Spinal cord (tissue), 10 donors: ENCODE data around the gene HS3ST3B1. TPM values are rescaled to one million over a fixed set of nuclear protein-coding genes. Genes with fewer than 3 reads are reported as not detected.
A peak's percentile ranks its signal among the peaks of the same experiment; 100 is the strongest.

Experiments
- DNase-seq, 6 donors: peaks; one replicate each; pipeline versions ENCODE4 v3.0.0 to v3.0.0-alpha.2; 2013 to 2015; ENCODE audit warnings: low spot score in 6 of 6, low read depth in 4 of 6
- H3K27ac ChIP-seq: one replicate; pipeline ENCODE4 v1.5.1; 2013; ENCODE audit warnings: low read depth, low read length, control low read depth
- H3K27me3 ChIP-seq: one replicate; pipeline ENCODE4 v1.6.1; 2013; ENCODE audit warnings: low read length; ENCODE audit not compliant: control insufficient read depth, insufficient read depth
- H3K36me3 ChIP-seq: one replicate; pipeline ENCODE4 v1.6.1; 2013; ENCODE audit warnings: low read length; ENCODE audit not compliant: control insufficient read depth, insufficient read depth
- H3K4me1 ChIP-seq: one replicate; pipeline ENCODE4 v1.6.1; 2013; ENCODE audit warnings: low read length; ENCODE audit not compliant: control insufficient read depth, insufficient read depth
- H3K4me3 ChIP-seq: one replicate; pipeline ENCODE4 v1.5.1; 2013; ENCODE audit warnings: low read depth, low read length, control low read depth
- H3K9me3 ChIP-seq: one replicate; pipeline ENCODE4 v1.6.1; 2013; ENCODE audit warnings: low read length; ENCODE audit not compliant: control insufficient read depth, insufficient read depth
- WGBS: methylation state at CpG from one replicate; pipeline ENCODE4 v1.1.5; 2013; ENCODE audit warnings: missing lambda C conversion rate; ENCODE audit not compliant: insufficient coverage; 5-methylcytosine and 5-hydroxymethylcytosine counted together
- polyA plus RNA-seq, 2 donors: library from polyadenylated mRNA; unstranded; fragments of 120-200 nt; gene quantifications; one replicate each; pipeline ENCODE4 v1.2.1, GENCODE V29; 2013; ENCODE audit not compliant: insufficient read length in 2 of 2
- total RNA-seq, 2 donors: library from RNA; depleted of rRNA in 1 of 2; stranded (reverse); fragments of 120-200 nt in 1 of 2; fragments of >200 nt in 1 of 2; gene quantifications; one replicate each; pipeline versions ENCODE4 v1.2.3 to v1.2.4, GENCODE V29; 2013 to 2014
- donor health status: healthy.

Gene HS3ST3B1
- total and polyA plus RNA-seq, 4 donors = 3.9 to 9.0 (median 7.5) TPM

DNA sequence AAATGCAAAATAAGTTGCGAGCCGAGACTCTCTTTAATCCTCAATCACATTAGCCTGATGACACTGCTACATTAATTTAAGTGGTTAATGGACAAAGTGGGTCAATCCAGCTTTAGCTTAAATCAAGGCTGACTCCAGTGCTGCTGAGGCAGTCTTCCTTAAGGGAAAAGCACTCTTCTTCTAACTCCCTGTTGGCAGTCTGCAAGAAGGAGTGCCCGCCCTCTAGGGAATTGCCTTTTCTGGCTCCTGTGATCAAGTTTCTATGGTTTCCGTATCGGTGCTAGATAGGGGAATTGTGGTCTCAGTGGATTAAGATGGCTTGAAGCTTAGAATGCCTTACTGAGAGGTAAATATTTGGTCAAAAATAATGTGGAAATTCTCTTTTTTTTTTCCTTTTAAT is 41.0 kb downstream of the HS3ST3B1 start:
- H3K27me3 ChIP-seq = no peaks in the 10 kb centered on the region
- DNase-seq = peak in 2 of 6 donors; percentile 44 to 62
- WGBS = 19% methylated on average over 3 of the region's 5 CpGs
- no peaks in the 10 kb centered on the region for H3K9me3 ChIP-seq
- H3K4me3 ChIP-seq = no peak overlapping the region
- H3K4me1 ChIP-seq = peaks cover 9% of the 10 kb centered on the region
- no peak overlapping the region for H3K27ac ChIP-seq
- H3K36me3 ChIP-seq = no peaks in the 10 kb centered on the region

DNA sequence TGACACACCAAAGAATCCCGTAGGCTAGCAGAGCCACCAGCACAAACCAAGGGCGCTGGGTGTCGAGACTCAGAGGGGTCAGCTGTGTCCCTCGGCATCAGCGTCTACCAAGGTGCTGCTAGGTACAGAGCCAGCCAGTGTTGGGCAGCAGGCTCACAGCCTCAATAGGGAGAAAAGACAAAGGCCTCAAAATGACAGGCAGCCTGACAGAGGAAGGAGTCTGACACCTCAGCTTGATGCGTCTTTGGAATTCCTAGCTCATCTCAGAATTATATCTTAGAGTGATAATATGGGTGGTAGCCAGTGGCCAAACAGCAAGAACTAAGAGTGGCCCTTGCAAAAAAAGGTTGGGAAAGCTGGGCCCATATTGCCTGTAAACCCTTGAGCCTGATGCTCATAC is 45.9 kb downstream of the HS3ST3B1 start:
- Histone ChIP-seq H3K9me3 (no peaks in the 10 kb centered on the region), H3K4me3 (no peak overlapping the region), H3K27me3 (no peaks in the 10 kb centered on the region), H3K27ac (no peak overlapping the region), H3K36me3 (no peaks in the 10 kb centered on the region), H3K4me1 (no peaks in the 10 kb centered on the region)
- WGBS = 74% methylated on average over 5 of the region's 6 CpGs
- DNase-seq = no peak

DNA sequence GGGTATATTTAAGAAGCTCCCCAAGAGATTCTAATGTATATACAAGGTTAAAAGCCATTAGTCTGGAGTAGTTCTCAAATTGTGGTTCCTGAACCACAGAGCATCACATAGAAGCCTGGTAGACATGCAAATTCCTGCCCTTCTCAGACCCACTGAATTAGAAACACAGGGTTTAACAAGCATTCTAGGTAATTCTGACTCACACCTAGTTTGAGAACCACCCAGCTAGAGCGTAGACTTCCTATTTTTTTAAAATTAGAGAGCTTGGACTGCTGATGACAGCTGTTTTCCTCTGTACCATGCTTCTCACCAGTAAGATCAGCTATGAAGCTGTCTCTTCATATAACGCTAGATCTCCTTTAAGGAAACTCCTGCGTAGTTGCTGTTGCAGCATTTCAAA is 50.6 kb downstream of the HS3ST3B1 start:
- no peak overlapping the region for H3K27ac ChIP-seq

DNA sequence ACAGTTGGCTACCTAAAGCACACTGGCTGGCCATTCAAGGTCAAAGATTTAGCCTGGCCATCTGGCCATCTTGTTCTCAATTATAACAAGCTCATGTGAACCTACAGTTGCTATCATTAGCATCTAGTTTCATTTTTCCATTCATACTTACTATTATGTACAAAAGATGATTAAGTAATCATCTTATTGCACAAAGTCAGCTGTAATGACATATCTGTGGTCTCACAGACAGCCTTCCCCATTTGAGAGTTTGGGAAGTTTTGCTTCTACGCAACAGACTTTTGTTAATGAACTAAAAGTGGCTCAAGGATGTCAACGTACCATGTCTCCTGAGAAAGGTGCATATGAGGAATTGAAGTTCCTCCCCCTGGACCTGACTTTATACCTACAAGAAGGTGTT is 51.3 kb downstream of the HS3ST3B1 start:
- no peaks in the 10 kb centered on the region for H3K4me1 ChIP-seq
- no peak overlapping the region for H3K27ac ChIP-seq
- H3K36me3 ChIP-seq = no peaks in the 10 kb centered on the region
- no peak for DNase-seq
- WGBS = no CpG with 5 or more reads among the region's 2 CpGs
- no peaks in the 10 kb centered on the region for H3K27me3 ChIP-seq
- no peak overlapping the region for H3K4me3 ChIP-seq
- H3K9me3 ChIP-seq = no peaks in the 10 kb centered on the region

More for the DNA sequence above, 50.6 kb downstream of the HS3ST3B1 start:
- Histone ChIP-seq H3K4me1 (no peaks in the 10 kb centered on the region), H3K27me3 (no peaks in the 10 kb centered on the region), H3K4me3 (no peak overlapping the region), H3K36me3 (no peaks in the 10 kb centered on the region), H3K9me3 (no peaks in the 10 kb centered on the region)
- DNase-seq = no peak
- 85% methylated on average over 3 of the region's 3 CpGs for WGBS

DNA sequence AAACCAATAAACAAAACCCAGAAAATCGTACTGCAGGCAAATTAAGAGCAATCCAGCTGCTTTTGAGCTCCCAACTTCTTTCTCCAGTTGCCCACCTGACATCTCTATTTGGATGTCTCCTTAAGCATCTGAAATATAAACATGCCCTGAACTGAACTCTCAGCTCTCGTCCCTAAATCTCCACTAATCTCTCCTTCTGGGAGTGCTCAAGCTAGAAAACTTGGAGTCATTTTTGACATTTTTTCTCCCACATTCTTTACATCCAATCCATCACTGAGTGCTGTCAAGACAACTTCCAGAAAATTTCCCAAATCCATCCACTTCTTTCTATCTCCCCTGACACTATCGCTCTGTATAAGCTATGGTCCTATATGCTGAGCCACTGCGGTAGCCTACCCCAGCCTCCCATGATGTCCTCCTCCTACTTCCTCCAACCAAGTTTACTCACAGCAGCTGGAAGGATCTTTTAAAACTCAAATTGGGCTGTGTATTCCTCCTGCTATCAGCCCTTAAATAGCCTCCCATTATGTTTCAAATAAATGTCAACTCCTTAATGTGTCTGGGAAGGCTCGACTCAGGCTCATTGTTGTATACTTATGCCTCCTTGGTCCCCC is 53.1 kb downstream of the HS3ST3B1 start:
- WGBS = 91% methylated on average over 5 of the region's 5 CpGs
- no peak overlapping the region for H3K27ac ChIP-seq
- no peaks in the 10 kb centered on the region for H3K4me1 ChIP-seq
- H3K9me3 ChIP-seq = no peaks in the 10 kb centered on the region
- H3K36me3 ChIP-seq = no peaks in the 10 kb centered on the region
- DNase-seq = no peak
- H3K27me3 ChIP-seq = no peaks in the 10 kb centered on the region
- no peak overlapping the region for H3K4me3 ChIP-seq

DNA sequence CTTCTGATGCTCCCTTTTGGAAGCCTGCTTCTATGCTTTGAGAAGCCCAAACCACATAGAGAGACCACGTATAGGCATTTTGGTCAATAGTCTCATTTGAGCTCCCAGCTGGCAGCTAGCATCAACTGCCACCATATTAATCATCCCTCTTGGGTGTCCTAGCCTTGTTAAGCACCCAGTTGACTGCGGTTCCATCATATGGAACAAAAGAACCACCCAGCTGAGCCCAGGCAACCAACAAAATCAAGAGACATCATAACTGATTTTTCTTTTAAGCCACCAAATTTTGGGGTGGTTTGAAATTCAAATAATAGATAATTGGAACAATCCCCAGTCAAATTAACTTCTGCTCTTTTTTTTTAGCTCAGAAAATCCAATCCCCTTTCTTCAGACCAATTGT is 53.9 kb downstream of the HS3ST3B1 start:
- Histone ChIP-seq H3K27ac (no peak overlapping the region), H3K4me3 (no peak overlapping the region), H3K9me3 (no peaks in the 10 kb centered on the region), H3K36me3 (no peaks in the 10 kb centered on the region), H3K27me3 (no peaks in the 10 kb centered on the region), H3K4me1 (peaks cover 2% of the 10 kb centered on the region)
- 100% methylated on average over 1 of the region's 2 CpGs for WGBS
- DNase-seq = no peak

DNA sequence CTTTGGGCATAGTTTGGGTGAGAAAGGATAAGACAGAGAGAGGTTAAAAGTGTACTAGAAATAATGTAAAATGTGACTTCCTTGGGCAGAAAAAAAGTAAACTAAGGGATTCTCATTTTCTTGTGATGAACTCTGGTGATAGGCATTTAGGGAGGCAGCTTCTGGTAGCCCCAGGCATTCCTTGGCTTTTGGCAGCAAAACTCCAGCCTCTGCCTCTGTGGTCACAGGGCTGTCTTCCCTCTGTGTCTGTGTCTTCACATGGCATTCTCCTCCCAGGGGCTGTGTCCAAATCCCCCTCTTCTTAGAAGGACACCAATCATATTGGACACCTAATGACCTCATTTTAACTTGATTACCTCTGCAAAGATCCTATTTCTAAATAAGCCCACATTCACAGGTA is 54.7 kb downstream of the HS3ST3B1 start:
- H3K27ac ChIP-seq = no peak overlapping the region
- no peak for DNase-seq
- no peaks in the 10 kb centered on the region for H3K9me3 ChIP-seq
- no peak overlapping the region for H3K4me3 ChIP-seq
- no peaks in the 10 kb centered on the region for H3K36me3 ChIP-seq
- H3K4me1 ChIP-seq = peaks cover 2% of the 10 kb centered on the region
- no peaks in the 10 kb centered on the region for H3K27me3 ChIP-seq

DNA sequence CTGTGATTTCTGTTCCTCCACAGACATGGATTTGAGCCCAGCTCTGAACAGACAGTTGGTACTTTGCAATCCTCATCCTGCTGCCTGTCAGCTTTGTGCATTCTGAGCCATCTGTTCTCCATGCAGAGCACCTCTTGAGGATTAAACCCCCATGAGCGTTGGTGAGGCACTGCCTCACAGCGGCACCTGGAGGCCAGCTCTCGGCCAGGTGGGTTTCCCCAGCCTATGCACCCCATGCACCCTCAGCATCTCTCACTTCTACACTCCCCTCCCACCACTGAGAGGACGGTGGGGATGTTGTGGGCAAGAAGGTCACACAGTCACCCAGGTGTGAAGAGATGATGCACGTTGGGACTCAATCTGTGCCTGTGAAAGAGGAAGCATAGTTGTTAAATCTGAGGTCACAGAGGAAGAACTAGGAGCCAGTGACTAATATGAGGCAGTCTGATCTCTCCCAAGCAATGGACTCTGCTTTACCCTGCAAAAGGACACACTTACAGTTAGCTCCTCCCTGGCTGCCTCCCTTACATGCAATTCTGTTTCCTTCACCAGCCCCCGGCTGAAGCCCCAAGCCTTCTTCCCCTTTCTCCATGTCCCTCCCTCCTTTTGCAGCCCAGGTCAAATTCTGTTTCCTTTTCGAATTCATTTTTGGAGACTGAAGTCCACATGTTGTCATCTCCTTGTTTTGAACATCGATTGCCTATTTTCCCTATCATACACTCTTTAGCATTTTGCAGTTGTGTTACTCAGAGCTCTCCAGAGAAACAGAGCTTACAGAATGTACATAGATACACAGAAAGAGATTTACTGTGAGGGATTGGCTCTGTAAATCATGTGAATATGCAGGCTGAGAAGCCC is 58.5 kb downstream of the HS3ST3B1 start:
- 66% methylated on average over 6 of the region's 8 CpGs for WGBS

DNA sequence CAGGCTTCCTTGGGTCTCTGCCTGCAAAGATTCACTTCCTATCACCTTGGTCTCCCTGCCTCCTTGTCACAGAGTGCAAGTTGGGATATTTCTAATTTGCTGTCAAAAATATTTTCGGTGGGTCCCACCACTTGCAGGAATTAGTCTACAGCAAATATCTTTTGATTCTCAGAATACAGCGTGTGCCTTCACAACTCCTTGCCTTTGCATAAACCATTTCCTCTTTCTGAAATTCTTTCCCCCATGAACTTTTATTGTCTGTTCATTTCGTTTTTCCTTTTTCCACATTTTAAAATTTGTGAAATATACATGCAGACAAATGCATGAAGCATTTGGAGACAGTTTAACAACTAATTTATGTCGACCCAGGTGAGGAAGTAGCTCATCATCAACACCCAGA is 60.0 kb downstream of the HS3ST3B1 start:
- Histone ChIP-seq H3K27ac (no peak overlapping the region), H3K36me3 (no peaks in the 10 kb centered on the region), H3K4me1 (peaks cover 2% of the 10 kb centered on the region), H3K27me3 (no peaks in the 10 kb centered on the region), H3K9me3 (no peaks in the 10 kb centered on the region), H3K4me3 (no peak overlapping the region)
- no peak for DNase-seq
- 100% methylated on average over 2 of the region's 4 CpGs for WGBS

More for the DNA sequence above, 58.5 kb downstream of the HS3ST3B1 start:
- Histone ChIP-seq H3K9me3 (no peaks in the 10 kb centered on the region), H3K4me3 (no peak overlapping the region), H3K27me3 (no peaks in the 10 kb centered on the region), H3K4me1 (peaks cover 2% of the 10 kb centered on the region), H3K27ac (no peak overlapping the region), H3K36me3 (no peaks in the 10 kb centered on the region)
- peak in 2 of 6 donors; percentile 28 to 68 for DNase-seq

DNA sequence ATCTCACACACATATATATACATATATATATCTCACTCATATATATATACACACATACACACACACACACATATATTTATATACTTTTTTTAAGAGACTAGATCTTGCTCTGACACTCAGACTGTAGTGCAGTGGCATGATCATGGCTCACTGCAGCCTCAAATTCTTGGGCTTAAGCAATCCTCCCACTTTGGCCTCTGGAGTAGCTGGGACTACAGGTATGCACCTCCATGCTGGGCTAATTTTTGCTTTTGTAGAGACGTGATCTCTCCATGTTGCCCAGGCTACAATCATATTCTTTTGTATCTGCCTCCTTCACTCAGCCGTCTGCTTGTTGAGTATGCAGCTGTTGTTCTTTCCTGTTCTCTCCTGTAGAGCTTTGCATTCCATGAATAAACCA is 60.6 kb downstream of the HS3ST3B1 start:
- no CpG with 5 or more reads among the region's 2 CpGs for WGBS
- Histone ChIP-seq H3K36me3 (no peaks in the 10 kb centered on the region), H3K9me3 (no peaks in the 10 kb centered on the region), H3K4me3 (no peak overlapping the region), H3K27me3 (no peaks in the 10 kb centered on the region), H3K4me1 (peaks cover 2% of the 10 kb centered on the region), H3K27ac (no peak overlapping the region)
- DNase-seq = no peak
